ENCODE measurements around the gene PCMTD2. TPM values are rescaled to one million over a fixed set of nuclear protein-coding genes. Genes with fewer than 3 reads are reported as not detected.
"Not testable (repeated sequence)": the region's sequence is repeated elsewhere in the genome, so short reads cannot be mapped to it uniquely, and the experiment has no call there.

PCMTD2 gene
- total RNA-seq, 1 experiment from 2014 or later, result 39.1 TPM

- DNase-seq (ENCODE audit: low read depth), result not testable (repeated sequence)
Measured at GRCh38 chr20:64286447-64287263, 31.1 kb downstream of the PCMTD2 start.

- not testable (repeated sequence) for DNase-seq (ENCODE audit: low read depth)
Measured at GRCh38 chr20:64287264-64287590, 31.7 kb downstream of the PCMTD2 start.

- not testable (repeated sequence) for DNase-seq (ENCODE audit: low read depth)
Measured at GRCh38 chr20:64292167-64292566, 36.6 kb downstream of the PCMTD2 start.

- DNase-seq (ENCODE audit: low read depth), result not testable (repeated sequence)
Measured at GRCh38 chr20:64303086-64303485, 47.5 kb downstream of the PCMTD2 start.

- not testable (repeated sequence) for DNase-seq (ENCODE audit: low read depth)
Measured at GRCh38 chr20:64313761-64314160, 58.2 kb downstream of the PCMTD2 start.

GRCh38 chr20:64315381-64315780, 59.8 kb downstream of the PCMTD2 start:
- not testable (repeated sequence) for DNase-seq (ENCODE audit: low read depth)

GRCh38 chr20:64315884-64316283, 60.3 kb downstream of the PCMTD2 start:
- DNase-seq (ENCODE audit: low read depth), result not testable (repeated sequence)

GRCh38 chr20:64316415-64317083, 61.0 kb downstream of the PCMTD2 start:
- not testable (repeated sequence) for DNase-seq (ENCODE audit: low read depth)

- DNase-seq (ENCODE audit: low read depth), result not testable (repeated sequence)
Measured at GRCh38 chr20:64317331-64317730, 61.8 kb downstream of the PCMTD2 start.

- not testable (repeated sequence) for DNase-seq (ENCODE audit: low read depth)
Measured at GRCh38 chr20:64318056-64318455, 62.5 kb downstream of the PCMTD2 start.

- not testable (repeated sequence) for DNase-seq (ENCODE audit: low read depth)
Measured at GRCh38 chr20:64322031-64322789, 66.7 kb downstream of the PCMTD2 start.

Other genes starting within 250 kb of the PCMTD2 start
- 0.17 and 0.19 TPM in 2 replicates for gene C20orf204, start 219.6 kb upstream of the PCMTD2 start, total RNA-seq (2014; rRNA removed)
- gene SOX18, start 206.1 kb upstream of the PCMTD2 start, total RNA-seq (2014; rRNA removed), result not detected in 2 replicates
- gene TCEA2, start 192.6 kb upstream of the PCMTD2 start, total RNA-seq (2014; rRNA removed), result 30.7 and 41.1 TPM in 2 replicates
- gene RGS19, start 176.2 kb upstream of the PCMTD2 start, total RNA-seq (2014; rRNA removed), result 26.9 and 34.5 TPM in 2 replicates
- gene OPRL1, start 175.7 kb upstream of the PCMTD2 start, total RNA-seq (2014; rRNA removed), result 0.92 and 1.2 TPM in 2 replicates
- gene LKAAEAR1, start 171.3 kb upstream of the PCMTD2 start, total RNA-seq (2014; rRNA removed), result 0.40 and 1.7 TPM in 2 replicates
- gene NPBWR2, start 148.2 kb upstream of the PCMTD2 start, total RNA-seq (2014; rRNA removed), result not detected in 2 replicates
- not detected in 2 replicates for gene MYT1, start 91.3 kb upstream of the PCMTD2 start, total RNA-seq (2014; rRNA removed)